T-helper 22 cell (primary cell): Measurements from ENCODE around the gene CTIF.
A peak's percentile ranks its signal among the peaks of the same experiment; 100 is the strongest.

ENCODE experiments used
- DNase-seq: peaks from one replicate; pipeline ENCODE4 v3.0.0-alpha.2; 2020; ENCODE audit warnings: low read depth

The CTIF gene

GRCh38 chr18:48835745-48836170, 296.9 kb downstream of the CTIF start:
- no peak for DNase-seq

GRCh38 chr18:48836231-48836805, 297.5 kb downstream of the CTIF start:
- DNase-seq: no peak

GRCh38 chr18:48836806-48837615, 298.2 kb downstream of the CTIF start:
- no peak for DNase-seq

GRCh38 chr18:48837676-48838075, 298.8 kb downstream of the CTIF start:
- no peak for DNase-seq

GRCh38 chr18:48838166-48838775, 299.4 kb downstream of the CTIF start:
- no peak for DNase-seq

GRCh38 chr18:48838921-48839818, 300.3 kb downstream of the CTIF start:
- no peak for DNase-seq

- no peak for DNase-seq
Measured at GRCh38 chr18:48839819-48840490, 301.1 kb downstream of the CTIF start.

- no peak for DNase-seq
Measured at GRCh38 chr18:48840491-48840877, 301.7 kb downstream of the CTIF start.

- no peak for DNase-seq
Measured at GRCh38 chr18:48841381-48842258, 302.8 kb downstream of the CTIF start.

GRCh38 chr18:48842259-48843061, 303.6 kb downstream of the CTIF start:
- DNase-seq: peak; percentile 20

- DNase-seq: no peak
Measured at GRCh38 chr18:48843162-48843561, 304.3 kb downstream of the CTIF start.

- DNase-seq: no peak
Measured at GRCh38 chr18:48843596-48843995, 304.8 kb downstream of the CTIF start.

GRCh38 chr18:48844271-48844670, 305.4 kb downstream of the CTIF start:
- no peak for DNase-seq

- no peak for DNase-seq
Measured at GRCh38 chr18:48845174-48845573, 306.3 kb downstream of the CTIF start.

GRCh38 chr18:48846423-48846932, 307.6 kb downstream of the CTIF start:
- DNase-seq: no peak

GRCh38 chr18:48847807-48848486, 309.1 kb downstream of the CTIF start:
- no peak for DNase-seq

- DNase-seq: no peak
Measured at GRCh38 chr18:48848641-48849143, 309.9 kb downstream of the CTIF start.

GRCh38 chr18:48850822-48851598, 312.2 kb downstream of the CTIF start:
- no peak for DNase-seq
